HEK293T (cell line): ENCODE data around the gene TNIP3.

Experiments
- CTCF ChIA-PET: fragments of 350-600 bp; formaldehyde crosslinking; extraction: SDS; loops from one replicate; lab custom pipeline; 2021; ENCODE audit warnings: antibody characterized with exemption, inconsistent platforms; lab: Yijun Ruan, JAX
- POLR2A ChIA-PET: fragments of 350-600 bp; formaldehyde crosslinking; extraction: SDS; loops from one replicate; lab custom pipeline; 2020; ENCODE audit warnings: antibody characterized with exemption, inconsistent platforms; lab: Yijun Ruan, JAX
- DNase-seq: peaks from one replicate; pipeline ENCODE4 v3.0.0; 2012; ENCODE audit warnings: mixed read lengths; ENCODE audit errors: extremely low spot score
- ARNT ChIP-seq: fragments of 450-650 bp; IDR thresholded peaks from 2 replicates; pipeline ENCODE4 v1.6.1; 2017; ENCODE audit warnings: mild to moderate bottlenecking
- BHLHE40 ChIP-seq: fragments of 450-650 bp; IDR thresholded peaks from 2 replicates; pipeline ENCODE4 v1.6.1; 2016; ENCODE audit warnings: mild to moderate bottlenecking, moderate library complexity, borderline replicate concordance
- CTBP1 ChIP-seq: fragments of 450-650 bp; IDR thresholded peaks from 2 replicates; pipeline ENCODE4 v1.6.1; 2016; ENCODE audit warnings: borderline replicate concordance
- ELF4 ChIP-seq: fragments of 450-650 bp; IDR thresholded peaks from 2 replicates; pipeline ENCODE4 v1.6.1; 2017; ENCODE audit warnings: antibody characterized with exemption
- FOXA1 ChIP-seq: fragments of 450-650 bp; IDR thresholded peaks from 2 replicates; pipeline ENCODE4 v1.6.1; 2016; ENCODE audit warnings: mild to moderate bottlenecking
- FOXK2 ChIP-seq: fragments of 450-650 bp; IDR thresholded peaks from 2 replicates; pipeline ENCODE4 v1.6.1; 2016; ENCODE audit warnings: mild to moderate bottlenecking
- FOXM1 ChIP-seq: fragments of 450-650 bp; IDR thresholded peaks from 2 replicates; pipeline ENCODE4 v1.6.1; 2017; ENCODE audit warnings: mild to moderate bottlenecking, borderline replicate concordance
- HDGF ChIP-seq: fragments of 450-650 bp; IDR thresholded peaks from 2 replicates; pipeline ENCODE4 v1.6.1; 2017; ENCODE audit warnings: antibody characterized with exemption, borderline replicate concordance
- L3MBTL2 ChIP-seq: fragments of 450-650 bp; conservative IDR thresholded peaks from 2 replicates; pipeline ENCODE4 v1.6.1; 2016; ENCODE audit warnings: mild to moderate bottlenecking
- LEF1 ChIP-seq: fragments of 450-650 bp; IDR thresholded peaks from 2 replicates; pipeline ENCODE4 v1.6.1; 2017; ENCODE audit warnings: mild to moderate bottlenecking, borderline replicate concordance
- NFRKB ChIP-seq: fragments of 450-650 bp; IDR thresholded peaks from 2 replicates; pipeline ENCODE4 v1.6.1; 2016; ENCODE audit warnings: mild to moderate bottlenecking, moderate library complexity
- PKNOX1 ChIP-seq: fragments of 450-650 bp; IDR thresholded peaks from 2 replicates; pipeline ENCODE4 v1.6.1; 2016
- SP1 ChIP-seq: fragments of 450-650 bp; IDR thresholded peaks from 2 replicates; pipeline ENCODE4 v1.6.1; 2017
- SUZ12 ChIP-seq: fragments of 450-650 bp; IDR thresholded peaks from 2 replicates; pipeline ENCODE4 v1.6.1; 2016; ENCODE audit warnings: mild to moderate bottlenecking
- TARDBP ChIP-seq: fragments of 450-650 bp; IDR thresholded peaks from 2 replicates; pipeline ENCODE4 v1.6.1; 2016
- ZNF384 ChIP-seq: fragments of 450-650 bp; IDR thresholded peaks from 2 replicates; pipeline ENCODE4 v1.6.1; 2016

TNIP3 gene

GRCh38 chr4:121166976-121167375, 2.9 kb upstream of the TNIP3 start:
- ChIA-PET CTCF (interaction anchor here (0.8 to 0.9 kb wide), 2 partner anchors 12 to 25 kb away, joined by 3 to 5 read pairs; no protein-coding TSS in a partner anchor), POLR2A (no interaction called here)
- DNase-seq = no peak
- TF ChIP-seq BHLHE40 = no peak
- TF ChIP-seq NFRKB = no peak
- no peak for TF ChIP-seq PKNOX1
- no peak for TF ChIP-seq SUZ12
- no peak for TF ChIP-seq CTBP1
- no peak for TF ChIP-seq ZNF384
- no peak for TF ChIP-seq FOXK2
- TF ChIP-seq SP1 = no peak
- TF ChIP-seq FOXA1 = no peak

GRCh38 chr4:121165206-121165605, 1.1 kb upstream of the TNIP3 start:
- no peak for DNase-seq
- TF ChIP-seq ELF4 (no peak), PKNOX1 (no peak), FOXK2 (no peak), LEF1 (no peak), BHLHE40 (no peak), CTBP1 (no peak), SUZ12 (no peak)
- ChIA-PET CTCF (no interaction called here), POLR2A (no interaction called here)

- DNase-seq = peak; percentile 68
- TF ChIP-seq LEF1 (no peak), NFRKB (no peak), BHLHE40 (no peak), FOXK2 (no peak), ZNF384 (no peak), FOXM1 (no peak), L3MBTL2 (peak; percentile 42; the same call in 1 of the 2 replicates), HDGF (no peak), SUZ12 (no peak), SP1 (no peak), CTBP1 (no peak), PKNOX1 (0 out of 2 replicates have a peak, but pooled peaks have one; percentile 2), FOXA1 (no peak), TARDBP (no peak), ARNT (no peak)
- POLR2A ChIA-PET = no interaction called here
- CTCF ChIA-PET = interaction anchor here (0.7 kb wide), 1 partner anchor 263 kb away, joined by 4 read pairs; no protein-coding TSS in a partner anchor
These were observed 7.0 kb downstream of the TNIP3 start for GRCh38 chr4:121156822-121157769.

- CTCF ChIA-PET = interaction anchor here (0.7 kb wide), 1 partner anchor 261 kb away, joined by 4 read pairs; no protein-coding TSS in a partner anchor
These were observed 8.2 kb downstream of the TNIP3 start for GRCh38 chr4:121155893-121156292.

More at GRCh38 chr4:121155893-121156292, 8.2 kb downstream of the TNIP3 start:
- TF ChIP-seq ELF4 (no peak), NFRKB (no peak), HDGF (no peak), LEF1 (no peak), FOXM1 (no peak), SP1 (no peak), PKNOX1 (no peak), FOXK2 (no peak), L3MBTL2 (no peak), CTBP1 (no peak), BHLHE40 (no peak), ARNT (no peak), FOXA1 (no peak), TARDBP (no peak), ZNF384 (no peak), SUZ12 (no peak)
- DNase-seq = no peak
- POLR2A ChIA-PET = no interaction called here
